ENCODE measurements around the gene OR2J2. TPM values are rescaled to one million over a fixed set of nuclear protein-coding genes. Genes with fewer than 3 reads are reported as not detected.
"Not testable (repeated sequence)": the region's sequence is repeated elsewhere in the genome, so short reads cannot be mapped to it uniquely, and the experiment has no call there.

The OR2J2 gene
- total RNA-seq = not detected in 2 replicates

GRCh38 chr6:29170607-29171006, at the start of gene OR2J2:
OR2J2 (plus strand) TSS chr6:29170907; CDS start chr6:29173636, 2,729 bp downstream.
- not testable (repeated sequence) for DNase-seq (ENCODE audit: extremely low read depth, low read depth, low spot score)

- no peak for DNase-seq (ENCODE audit: extremely low read depth, low read depth, low spot score)
Measured at GRCh38 chr6:29129326-29130012, 41.2 kb upstream of the OR2J2 start.

GRCh38 chr6:29130644-29131043, 40.1 kb upstream of the OR2J2 start:
- DNase-seq (ENCODE audit: extremely low read depth, low read depth, low spot score) = no peak

- DNase-seq (ENCODE audit: extremely low read depth, low read depth, low spot score) = no peak
Measured at GRCh38 chr6:29131691-29132090, 39.0 kb upstream of the OR2J2 start.

DNA sequence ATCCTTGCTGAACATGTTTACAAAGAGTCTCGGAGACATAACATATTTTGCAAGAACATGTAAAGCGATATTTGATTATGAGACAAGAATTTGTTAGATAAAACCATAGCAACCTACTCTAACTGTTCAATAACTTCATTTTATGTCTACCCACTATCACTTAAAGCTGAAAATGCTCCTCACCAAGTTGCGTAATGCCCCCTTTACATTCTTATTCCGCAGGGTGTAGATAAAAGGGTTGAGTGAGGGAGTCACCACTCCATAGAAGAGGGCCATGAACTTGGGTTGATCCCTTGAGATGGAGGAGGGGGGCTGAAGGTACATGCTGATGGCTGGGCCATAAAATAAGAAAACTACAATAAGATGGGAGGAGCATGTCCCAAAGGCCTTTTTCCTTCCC, 33.0 kb upstream of the OR2J2 start:
- DNase-seq (ENCODE audit: extremely low read depth, low read depth, low spot score) = no peak

GRCh38 chr6:29141606-29142005, 29.1 kb upstream of the OR2J2 start:
- no peak for DNase-seq (ENCODE audit: extremely low read depth, low read depth, low spot score)

- no peak for DNase-seq (ENCODE audit: extremely low read depth, low read depth, low spot score)
Measured at GRCh38 chr6:29142309-29142708, 28.4 kb upstream of the OR2J2 start.

DNA sequence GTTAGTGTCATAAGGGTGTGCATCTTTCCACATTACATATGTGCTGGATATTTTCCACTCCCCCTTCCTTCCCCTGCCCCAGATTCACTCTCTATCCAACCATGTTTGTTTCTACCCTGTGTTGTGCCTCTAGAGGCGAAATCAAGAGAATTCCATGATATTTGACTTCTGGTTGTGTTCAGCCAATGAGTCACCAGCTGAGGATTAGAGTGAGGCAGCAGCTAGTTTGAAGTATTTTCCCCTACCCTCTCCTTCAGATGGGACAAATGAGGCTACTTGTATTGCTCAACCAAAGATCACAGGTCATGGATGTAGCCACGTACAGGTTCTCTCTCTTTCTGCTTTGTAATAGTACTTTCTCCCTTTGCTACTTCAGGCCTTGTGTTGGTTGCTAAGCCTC, 24.5 kb upstream of the OR2J2 start:
- DNase-seq (ENCODE audit: extremely low read depth, low read depth, low spot score) = no peak

DNA sequence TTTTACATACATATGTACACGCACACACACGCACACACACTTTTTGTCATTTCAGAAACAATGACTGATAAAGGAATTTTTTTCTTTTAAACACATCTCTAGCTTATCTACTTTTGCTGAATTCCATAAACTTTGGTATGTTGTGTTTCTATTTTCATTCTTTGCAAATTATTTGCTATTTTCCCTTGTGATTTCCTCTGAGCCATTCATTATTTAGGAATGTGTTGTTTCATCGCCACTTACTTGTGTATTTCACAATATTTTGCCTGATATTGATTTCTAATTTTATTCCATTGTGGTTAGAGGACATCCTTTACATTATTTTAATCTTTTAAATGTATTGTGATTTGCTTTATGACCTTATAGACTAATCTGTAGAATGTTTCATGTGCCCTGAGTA, 23.6 kb upstream of the OR2J2 start:
- DNase-seq (ENCODE audit: extremely low read depth, low read depth, low spot score) = no peak

DNA sequence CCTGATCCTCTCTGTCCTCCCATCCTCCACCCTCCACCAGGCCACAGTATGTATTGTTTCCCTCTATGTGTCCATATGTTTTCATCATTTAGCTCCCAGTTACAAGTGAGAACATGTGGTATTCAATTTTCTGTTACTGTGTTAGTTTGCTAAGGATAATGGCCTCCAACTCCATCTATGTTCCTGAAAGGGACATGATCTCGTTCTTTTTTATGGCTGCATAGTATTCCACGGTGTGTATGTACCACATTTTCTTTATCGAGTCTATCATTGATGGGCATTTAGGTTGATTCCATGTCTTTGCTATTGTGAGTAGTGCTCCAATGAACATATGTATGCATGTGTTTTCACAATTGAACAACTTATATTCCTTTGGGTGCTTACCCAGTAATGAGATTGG, 21.3 kb upstream of the OR2J2 start:
- not testable (repeated sequence) for DNase-seq (ENCODE audit: extremely low read depth, low read depth, low spot score)

- no peak for DNase-seq (ENCODE audit: extremely low read depth, low read depth, low spot score)
Measured at GRCh38 chr6:29153083-29153482, 17.6 kb upstream of the OR2J2 start.

GRCh38 chr6:29155182-29155581, 15.5 kb upstream of the OR2J2 start:
- not testable (repeated sequence) for DNase-seq (ENCODE audit: extremely low read depth, low read depth, low spot score)

GRCh38 chr6:29159922-29160321, 10.8 kb upstream of the OR2J2 start:
- DNase-seq (ENCODE audit: extremely low read depth, low read depth, low spot score) = not testable (repeated sequence)

- DNase-seq (ENCODE audit: extremely low read depth, low read depth, low spot score) = not testable (repeated sequence)
Measured at GRCh38 chr6:29165571-29165970, 5.1 kb upstream of the OR2J2 start.

DNA sequence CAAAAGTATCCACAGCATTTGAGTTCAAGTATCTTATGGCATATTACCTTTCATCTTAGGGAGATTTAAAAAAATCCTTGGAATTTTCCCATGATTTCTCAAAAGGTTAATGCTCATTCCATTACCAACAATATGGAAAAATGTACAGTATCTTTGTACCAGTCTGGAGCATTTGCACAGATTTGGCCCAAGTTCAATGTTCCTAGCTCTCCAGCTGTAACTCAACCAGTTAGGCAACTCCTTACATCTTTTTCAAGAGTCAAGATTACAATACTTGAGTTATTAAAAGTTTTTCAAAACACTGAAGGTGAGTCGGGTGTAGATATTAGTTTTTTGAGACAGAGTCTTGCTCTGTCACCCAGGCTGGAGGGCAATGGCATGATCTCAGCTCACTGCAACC, 1.0 kb downstream of the OR2J2 start:
- no peak for DNase-seq (ENCODE audit: extremely low read depth, low read depth, low spot score)

DNA sequence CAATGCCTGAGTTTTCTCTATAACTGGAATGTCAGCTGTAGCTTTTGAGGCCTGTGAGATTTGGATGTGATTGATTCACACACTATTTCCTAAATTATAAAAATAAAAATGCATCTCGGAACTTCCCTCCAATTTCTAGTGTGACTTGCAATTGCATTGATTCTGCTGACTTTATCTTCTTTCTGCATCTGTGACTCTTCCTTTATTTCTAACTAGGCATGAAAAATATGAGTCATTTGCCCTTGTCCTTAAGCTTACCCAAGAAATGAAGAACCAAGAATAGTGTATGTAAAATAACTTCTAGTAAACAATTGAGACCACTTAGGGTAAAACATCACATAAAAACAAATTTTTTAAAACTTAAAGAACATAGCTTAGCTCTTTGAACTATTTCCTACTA, 12.9 kb downstream of the OR2J2 start:
- no peak for DNase-seq (ENCODE audit: extremely low read depth, low read depth, low spot score)

GRCh38 chr6:29188659-29189058, 18.0 kb downstream of the OR2J2 start:
- not testable (repeated sequence) for DNase-seq (ENCODE audit: extremely low read depth, low read depth, low spot score)

DNA sequence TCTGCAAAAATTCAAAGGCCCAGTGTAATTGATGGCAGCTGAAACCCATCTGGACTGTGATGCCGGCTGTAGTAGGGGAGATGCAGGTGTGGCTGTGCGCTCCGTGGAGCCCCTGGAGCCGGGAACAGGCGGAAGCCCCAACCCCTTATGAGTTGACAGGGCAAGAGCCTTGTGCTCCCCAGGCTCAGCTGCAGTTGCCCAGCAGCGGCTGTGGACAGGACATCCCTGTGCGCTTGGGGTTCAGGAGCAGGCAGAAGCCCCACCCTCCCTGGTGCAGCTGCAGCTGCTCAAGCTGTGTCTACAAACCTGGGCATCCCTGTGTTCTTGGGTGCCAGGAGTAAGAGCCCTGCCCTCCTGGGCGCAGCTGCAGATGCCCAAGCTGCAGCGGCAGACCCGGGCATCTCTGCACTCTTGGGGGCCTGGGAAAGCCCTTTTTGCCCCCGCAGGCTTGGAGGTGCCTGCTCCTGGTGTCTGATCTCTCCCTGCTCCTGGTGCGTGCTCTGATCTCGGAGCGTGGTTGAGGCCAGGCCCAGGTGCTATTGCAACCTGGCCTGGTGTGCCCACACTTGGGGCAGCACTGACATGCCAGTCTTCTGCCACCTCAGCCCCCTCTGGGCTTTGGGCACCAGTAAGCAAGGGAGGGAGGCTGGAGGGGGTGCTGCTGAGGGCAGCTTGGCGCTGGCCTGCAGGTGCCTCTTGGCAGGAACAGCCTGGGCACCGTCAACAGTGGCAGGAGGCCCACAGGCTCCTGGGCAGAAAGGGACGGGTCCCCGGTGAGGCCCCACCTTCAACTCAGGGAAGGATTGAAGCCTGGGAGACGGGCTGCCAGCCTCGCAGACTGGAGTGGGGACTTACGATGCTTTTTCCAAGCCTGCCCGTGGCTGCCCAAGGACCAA, 30.3 kb downstream of the OR2J2 start:
- no peak for DNase-seq (ENCODE audit: extremely low read depth, low read depth, low spot score)

DNA sequence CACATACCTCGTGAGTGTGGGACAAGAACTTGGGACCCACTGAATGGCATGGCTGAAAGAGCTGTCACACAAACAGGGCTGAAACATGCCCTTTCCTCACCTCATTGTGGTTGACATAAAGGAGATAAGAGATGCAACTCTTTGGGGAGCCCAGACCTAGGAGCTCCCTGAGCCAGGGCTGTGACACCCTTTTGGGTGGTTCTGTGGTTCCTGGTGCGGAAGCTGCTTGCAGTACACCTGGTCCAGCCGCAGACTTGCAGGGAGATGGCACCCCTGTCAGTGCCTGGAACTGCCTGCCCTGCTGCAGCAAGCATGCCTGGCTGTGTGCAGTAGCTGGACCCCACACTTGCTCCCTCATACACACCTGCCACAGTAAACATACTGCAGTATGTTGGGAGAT, 31.3 kb downstream of the OR2J2 start:
- DNase-seq (ENCODE audit: extremely low read depth, low read depth, low spot score) = no peak

GRCh38 chr6:29211488-29211887, 40.8 kb downstream of the OR2J2 start:
- DNase-seq (ENCODE audit: extremely low read depth, low read depth, low spot score) = no peak

DNA sequence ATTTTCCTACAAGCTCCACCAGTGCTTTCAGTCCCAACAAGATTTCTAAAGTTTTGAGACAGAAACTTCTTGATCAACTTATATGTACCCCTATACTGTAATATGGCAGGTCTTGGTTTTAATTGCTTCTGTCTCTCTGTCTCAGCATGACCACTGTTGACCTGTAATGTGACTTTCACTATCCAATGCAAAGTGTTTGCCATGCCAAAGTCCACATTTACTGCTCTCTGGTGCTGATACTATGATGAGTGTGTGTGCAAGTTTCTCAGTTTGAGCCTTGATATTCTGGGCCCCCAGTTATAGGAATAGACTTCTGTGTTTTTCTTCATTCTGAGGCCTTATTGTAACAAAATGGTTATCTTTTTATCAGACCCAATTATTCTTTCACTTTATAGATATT, 45.8 kb downstream of the OR2J2 start:
- DNase-seq (ENCODE audit: extremely low read depth, low read depth, low spot score) = no peak

- DNase-seq (ENCODE audit: extremely low read depth, low read depth, low spot score) = not testable (repeated sequence)
Measured at GRCh38 chr6:29217242-29217641, 46.5 kb downstream of the OR2J2 start.
